ENCODE results near the gene RNU6-9. TPM values are rescaled to one million over a fixed set of nuclear protein-coding genes. Genes with fewer than 3 reads are reported as not detected.
A peak's percentile ranks its signal among the peaks of the same experiment; 100 is the strongest.

Gene RNU6-9
- total RNA-seq, 3 donors from 2014 or later (not counting 1 experiment from before 2014, with no cell fraction given) = not detected

- peaks cover 9 to 26% of the 10 kb centered on the region in 2 donors for H3K4me1 Mint-ChIP-seq
- no peaks in the 10 kb centered on the region for H3K27me3 Mint-ChIP-seq (ENCODE audit: low read depth in 2 of 2)
- intact Hi-C loops (cut with micrococcal nuclease) = no loop called here
- no peaks in the 10 kb centered on the region for H3K9me3 ChIP-seq (ENCODE audit: control insufficient read depth, insufficient read depth, low read length)
- H3K36me3 Mint-ChIP-seq = no peaks in the 10 kb centered on the region
- no peak for TF ChIP-seq CTCF (IDR thresholded peaks at IDR 0.05)
- H3K27ac ChIP-seq (ENCODE audit: low read length) = no peak overlapping the region
- H3K27me3 ChIP-seq (ENCODE audit: control insufficient read depth, insufficient read depth, low read length) = no peaks in the 10 kb centered on the region
- H3K4me3 ChIP-seq (ENCODE audit: low read length) = no peak overlapping the region
- WGBS (ENCODE audit: insufficient coverage) = 94% methylated on average over 11 of the region's 11 CpGs
- no peak overlapping the region for H3K4me3 Mint-ChIP-seq
- peaks cover 21% of the 10 kb centered on the region for H3K4me1 ChIP-seq (ENCODE audit: control insufficient read depth, insufficient read depth, low read length)
- no peak overlapping the region for H3K27ac Mint-ChIP-seq
- ATAC-seq (no peak), DNase-seq (no peak)
- peaks cover 28% of the 10 kb centered on the region for H3K36me3 ChIP-seq (ENCODE audit: control insufficient read depth, insufficient read depth, low read length)
- no peaks in the 10 kb centered on the region for H3K9me3 Mint-ChIP-seq
These were observed 3.7 kb downstream of the RNU6-9 start for GRCh38 chr19:896999-897398.

DNA sequence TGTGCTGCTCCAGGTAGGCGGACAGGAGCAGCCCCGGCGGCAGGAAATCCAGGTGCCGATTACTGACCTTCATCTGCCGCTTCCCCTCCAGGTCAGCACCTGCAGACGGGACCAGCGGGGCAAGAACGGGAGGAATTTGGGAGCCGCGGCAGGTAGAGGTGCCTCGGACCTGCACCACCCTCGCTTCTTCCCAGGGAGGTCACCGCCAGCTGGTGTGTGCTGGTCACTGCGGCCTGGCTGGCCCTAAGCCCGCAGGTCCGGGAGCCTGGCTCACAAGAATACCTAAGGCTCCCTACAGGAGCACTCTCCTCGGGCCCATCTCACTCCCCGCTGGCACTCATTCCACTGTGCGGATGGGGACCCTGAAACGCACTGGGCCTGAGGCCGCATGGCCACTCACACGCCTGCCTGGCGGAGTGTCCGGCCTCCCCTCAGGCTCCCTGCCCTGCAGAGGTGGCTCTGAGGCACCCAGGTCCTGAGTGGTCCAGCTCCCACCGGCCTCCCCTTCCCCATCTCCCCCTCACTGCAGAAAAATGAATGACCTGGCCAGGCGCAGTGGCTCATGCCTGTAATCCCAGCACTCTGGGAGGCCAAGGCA lies 4.3 kb downstream of the RNU6-9 start:
- intact Hi-C loops (cut with micrococcal nuclease) = no loop called here
- no peak overlapping the region for H3K27ac Mint-ChIP-seq
- no peaks in the 10 kb centered on the region for H3K9me3 ChIP-seq (ENCODE audit: control insufficient read depth, insufficient read depth, low read length)

GRCh38 chr19:898663-899062 lies 5.4 kb downstream of the RNU6-9 start:
- peaks cover 13% of the 10 kb centered on the region for H3K4me1 ChIP-seq (ENCODE audit: control insufficient read depth, insufficient read depth, low read length)
- Mint-ChIP-seq H3K4me3 (no peak overlapping the region), H3K9me3 (no peaks in the 10 kb centered on the region), H3K27me3 (ENCODE audit: low read depth in 2 of 2) (no peaks in the 10 kb centered on the region), H3K27ac (no peak overlapping the region), H3K4me1 (peaks cover 1 to 13% of the 10 kb centered on the region in 2 donors), H3K36me3 (no peaks in the 10 kb centered on the region)
- H3K4me3 ChIP-seq (ENCODE audit: low read length) = no peak overlapping the region
- DNase-seq = peak in 1 of 2 donors; percentile 71
- no peak for TF ChIP-seq CTCF (IDR thresholded peaks at IDR 0.05)
- H3K36me3 ChIP-seq (ENCODE audit: control insufficient read depth, insufficient read depth, low read length) = peaks cover 29% of the 10 kb centered on the region
- 91% methylated on average over 19 of the region's 20 CpGs for WGBS (ENCODE audit: insufficient coverage)
- no peaks in the 10 kb centered on the region for H3K27me3 ChIP-seq (ENCODE audit: control insufficient read depth, insufficient read depth, low read length)
- ATAC-seq = no peak
- H3K9me3 ChIP-seq (ENCODE audit: control insufficient read depth, insufficient read depth, low read length) = no peaks in the 10 kb centered on the region
- intact Hi-C loops (cut with micrococcal nuclease) = no loop called here
- H3K27ac ChIP-seq (ENCODE audit: low read length) = peak overlapping the region; percentile 29

More for the DNA sequence above, 4.3 kb downstream of the RNU6-9 start:
- no peak overlapping the region for H3K4me3 ChIP-seq (ENCODE audit: low read length)
- WGBS (ENCODE audit: insufficient coverage) = 95% methylated on average over 26 of the region's 26 CpGs
- Mint-ChIP-seq H3K36me3 (no peaks in the 10 kb centered on the region), H3K27me3 (ENCODE audit: low read depth in 2 of 2) (no peaks in the 10 kb centered on the region), H3K4me1 (peaks cover 9 to 21% of the 10 kb centered on the region in 2 donors), H3K4me3 (no peak overlapping the region), H3K9me3 (no peaks in the 10 kb centered on the region)
- H3K27me3 ChIP-seq (ENCODE audit: control insufficient read depth, insufficient read depth, low read length) = no peaks in the 10 kb centered on the region
- peaks cover 17% of the 10 kb centered on the region for H3K4me1 ChIP-seq (ENCODE audit: control insufficient read depth, insufficient read depth, low read length)
- H3K27ac ChIP-seq (ENCODE audit: low read length) = no peak overlapping the region
- no peak for DNase-seq
- TF ChIP-seq CTCF (IDR thresholded peaks at IDR 0.05) = no peak
- ATAC-seq = no peak
- peaks cover 29% of the 10 kb centered on the region for H3K36me3 ChIP-seq (ENCODE audit: control insufficient read depth, insufficient read depth, low read length)

All from natural killer cell (primary cell).